ENCODE data around the gene KLHL6.

DNA sequence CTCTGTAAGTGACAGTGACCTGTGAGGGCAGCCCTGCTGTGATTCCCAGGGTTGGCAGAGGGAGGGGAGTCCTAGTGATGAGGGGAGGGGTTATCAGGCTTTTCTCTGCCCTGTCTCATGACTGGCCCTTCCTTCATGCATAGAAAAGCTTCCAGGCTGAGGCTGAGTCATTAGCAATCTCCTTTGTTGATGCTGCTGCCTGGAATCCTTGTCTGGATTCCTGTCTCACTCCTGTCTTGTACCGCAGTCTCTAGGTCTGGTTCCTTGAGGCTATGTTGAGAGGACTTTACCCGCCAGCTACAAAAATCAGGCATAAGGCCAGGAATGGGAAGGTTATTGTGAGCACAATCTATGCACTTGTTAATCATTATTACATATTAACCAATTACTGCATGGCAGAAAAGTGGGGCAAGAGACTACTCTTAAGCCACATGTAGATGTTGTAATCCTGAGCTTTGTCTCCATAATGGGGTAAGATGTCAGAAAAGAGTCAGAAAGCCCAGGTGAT lies 7.2 kb downstream of the KLHL6 start:
- TF ChIP-seq, protein P1, sequence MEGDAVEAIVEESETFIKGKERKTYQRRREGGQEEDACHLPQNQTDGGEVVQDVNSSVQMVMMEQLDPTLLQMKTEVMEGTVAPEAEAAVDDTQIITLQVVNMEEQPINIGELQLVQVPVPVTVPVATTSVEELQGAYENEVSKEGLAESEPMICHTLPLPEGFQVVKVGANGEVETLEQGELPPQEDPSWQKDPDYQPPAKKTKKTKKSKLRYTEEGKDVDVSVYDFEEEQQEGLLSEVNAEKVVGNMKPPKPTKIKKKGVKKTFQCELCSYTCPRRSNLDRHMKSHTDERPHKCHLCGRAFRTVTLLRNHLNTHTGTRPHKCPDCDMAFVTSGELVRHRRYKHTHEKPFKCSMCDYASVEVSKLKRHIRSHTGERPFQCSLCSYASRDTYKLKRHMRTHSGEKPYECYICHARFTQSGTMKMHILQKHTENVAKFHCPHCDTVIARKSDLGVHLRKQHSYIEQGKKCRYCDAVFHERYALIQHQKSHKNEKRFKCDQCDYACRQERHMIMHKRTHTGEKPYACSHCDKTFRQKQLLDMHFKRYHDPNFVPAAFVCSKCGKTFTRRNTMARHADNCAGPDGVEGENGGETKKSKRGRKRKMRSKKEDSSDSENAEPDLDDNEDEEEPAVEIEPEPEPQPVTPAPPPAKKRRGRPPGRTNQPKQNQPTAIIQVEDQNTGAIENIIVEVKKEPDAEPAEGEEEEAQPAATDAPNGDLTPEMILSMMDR (IDR thresholded peaks at IDR 0.05) = no peak
- TF ChIP-seq POLR2A (IDR thresholded peaks at IDR 0.05) = no peak
